Fibroblast of pulmonary artery (primary cell): Measurements from ENCODE around the gene MFNG.

Source experiments
- DNase-seq: peaks from one replicate; pipeline ENCODE4 v3.0.0-alpha.2; 2010; ENCODE audit warnings: low read depth
- H3K4me3 ChIP-seq: replicated peaks from 2 replicates; pipeline ENCODE4 v1.5.1; 2011; ENCODE audit warnings: low read depth, mild to moderate bottlenecking, control low read depth, low read length, moderate library complexity
- CTCF ChIP-seq: IDR thresholded peaks from 2 replicates; pipeline ENCODE4 v1.5.1; 2011; ENCODE audit warnings: mild to moderate bottlenecking, control low read depth, low read length, inconsistent platforms; ENCODE audit errors: missing control alignments

The MFNG gene

DNA sequence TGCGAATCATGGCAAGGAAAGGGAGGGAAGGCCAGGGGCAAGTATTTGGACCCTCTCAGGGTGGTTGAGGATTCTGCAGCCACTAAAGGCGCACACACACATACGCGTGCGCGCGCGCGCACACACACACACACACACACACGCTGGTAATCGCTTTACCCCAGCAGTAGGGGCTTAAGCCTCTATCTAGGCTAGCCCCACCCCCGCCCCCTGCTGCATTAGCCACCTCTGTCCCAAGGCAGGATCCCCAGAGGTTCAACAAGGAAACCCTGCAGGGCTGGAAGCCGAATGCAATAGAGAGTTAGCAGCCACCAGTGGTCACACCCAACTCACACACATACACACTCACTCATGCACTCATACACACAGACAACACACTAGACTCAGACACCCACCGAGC is 30.3 kb downstream of the MFNG start:
- no peak overlapping the region for H3K4me3 ChIP-seq
- TF ChIP-seq CTCF = no peak
- peak; percentile 17 for DNase-seq

- peak overlapping the region; percentile 1 for H3K4me3 ChIP-seq
- peak; percentile 90 for DNase-seq
- TF ChIP-seq CTCF = no peak
Measured at GRCh38 chr22:37454857-37455686, 31.1 kb downstream of the MFNG start.

- DNase-seq = no peak
- TF ChIP-seq CTCF = no peak
- no peak overlapping the region for H3K4me3 ChIP-seq
Measured at GRCh38 chr22:37453696-37454095, 32.5 kb downstream of the MFNG start.

- H3K4me3 ChIP-seq = no peak overlapping the region
- DNase-seq = no peak
- no peak for TF ChIP-seq CTCF
Measured at GRCh38 chr22:37451218-37451617, 35.0 kb downstream of the MFNG start.

- DNase-seq = no peak
- no peak for TF ChIP-seq CTCF
- H3K4me3 ChIP-seq = no peak overlapping the region
Measured at GRCh38 chr22:37449331-37450001, 36.7 kb downstream of the MFNG start.

DNA sequence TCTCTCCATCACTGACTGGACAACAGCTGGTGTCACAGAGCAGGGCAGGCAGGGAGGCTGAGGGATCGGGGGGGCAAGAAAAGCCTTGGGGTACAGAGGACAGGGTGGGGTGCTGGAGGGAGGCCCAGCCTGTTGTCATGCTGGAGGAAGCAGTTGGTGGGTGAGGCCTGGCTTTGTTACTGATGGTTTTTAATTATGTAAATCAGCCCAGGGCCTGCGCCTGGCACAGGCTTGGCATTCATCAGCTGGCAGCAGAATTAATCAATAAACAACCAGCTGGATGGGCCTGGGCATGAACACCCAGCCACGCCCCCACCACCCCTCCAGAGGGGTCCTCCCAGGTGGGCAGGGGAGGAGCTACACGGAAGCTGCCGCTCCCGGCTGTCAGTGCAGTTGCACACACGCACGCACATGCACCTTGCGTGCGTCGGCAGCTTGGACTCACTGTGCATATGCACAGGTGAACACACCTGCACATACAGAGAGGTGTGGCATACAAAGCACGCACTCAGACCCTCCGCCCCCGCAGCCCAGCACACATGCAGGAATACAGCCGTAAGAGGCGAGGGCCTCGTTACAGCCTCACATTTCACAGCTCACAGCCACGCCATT is 37.6 kb downstream of the MFNG start:
- no peak overlapping the region for H3K4me3 ChIP-seq
- no peak for DNase-seq
- no peak for TF ChIP-seq CTCF
